Measurements from ENCODE around the gene ARID3A. TPM values are rescaled to one million over a fixed set of nuclear protein-coding genes. Genes with fewer than 3 reads are reported as not detected.

Gene ARID3A
- total and polyA plus RNA-seq, 12 donors, result 1.6 to 10.2 (median 7.4) TPM

- H3K27ac ChIP-seq, result no peak overlapping the region
- peaks cover 0 to 10% of the 10 kb centered on the region in 2 donors for H3K4me1 ChIP-seq (replicated peaks in 1 of 2)
- no peaks in the 10 kb centered on the region for H3K27me3 ChIP-seq
- H3K9me3 ChIP-seq (replicated peaks in 1 of 3), result no peaks in the 10 kb centered on the region
- H3K36me3 ChIP-seq (replicated peaks in 1 of 2), result no peaks in the 10 kb centered on the region
- no peak for DNase-seq
- H3K4me3 ChIP-seq, result no peak overlapping the region
- TF ChIP-seq POLR2A (IDR thresholded peaks at IDR 0.05) (no peak), CTCF (IDR thresholded peaks at IDR 0.05) (no peak)
- intact Hi-C loops (cut with DNase I), result no loop called here
- WGBS, 4 donors, result 27 to 46% (median 31%) methylated on average over 10 to 21 of the region's 21 CpGs
Measured at GRCh38 chr19:952680-953444, 27.0 kb downstream of the ARID3A start.

GRCh38 chr19:953445-954271 lies 27.8 kb downstream of the ARID3A start:
- Histone ChIP-seq H3K27me3 (no peaks in the 10 kb centered on the region), H3K9me3 (replicated peaks in 1 of 3) (no peaks in the 10 kb centered on the region), H3K27ac (no peak overlapping the region), H3K4me3 (no peak overlapping the region), H3K36me3 (replicated peaks in 1 of 2) (no peaks in the 10 kb centered on the region), H3K4me1 (replicated peaks in 1 of 2) (peaks cover 0 to 10% of the 10 kb centered on the region in 2 donors)
- intact Hi-C loops (cut with DNase I), result no loop called here
- 57 to 67% (median 63%) methylated on average over 27 to 33 of the region's 33 CpGs for WGBS, 4 donors
- DNase-seq, result no peak
- TF ChIP-seq POLR2A (IDR thresholded peaks at IDR 0.05), result no peak
- TF ChIP-seq CTCF (IDR thresholded peaks at IDR 0.05), result no peak

- no peak for DNase-seq
- intact Hi-C loops (cut with DNase I), result no loop called here
- Histone ChIP-seq H3K4me3 (no peak overlapping the region), H3K27ac (no peak overlapping the region), H3K9me3 (replicated peaks in 1 of 3) (no peaks in the 10 kb centered on the region), H3K4me1 (replicated peaks in 1 of 2) (peaks cover 0 to 10% of the 10 kb centered on the region in 2 donors), H3K36me3 (replicated peaks in 1 of 2) (no peaks in the 10 kb centered on the region), H3K27me3 (no peaks in the 10 kb centered on the region)
- 80 to 84% (median 83%) methylated on average over 12 to 14 of the region's 14 CpGs for WGBS, 4 donors
- TF ChIP-seq CTCF (IDR thresholded peaks at IDR 0.05) (no peak), POLR2A (IDR thresholded peaks at IDR 0.05) (no peak)
Measured at GRCh38 chr19:954272-954671, 28.4 kb downstream of the ARID3A start.

- intact Hi-C loops (cut with DNase I), result no loop called here
- no peak for DNase-seq
Measured at GRCh38 chr19:954672-955494, 29.0 kb downstream of the ARID3A start.

More at GRCh38 chr19:954672-955494, 29.0 kb downstream of the ARID3A start:
- Histone ChIP-seq H3K36me3 (replicated peaks in 1 of 2) (no peaks in the 10 kb centered on the region), H3K9me3 (replicated peaks in 1 of 3) (no peaks in the 10 kb centered on the region), H3K27ac (no peak overlapping the region), H3K4me3 (no peak overlapping the region), H3K27me3 (no peaks in the 10 kb centered on the region), H3K4me1 (replicated peaks in 1 of 2) (peaks cover 0 to 10% of the 10 kb centered on the region in 2 donors)
- TF ChIP-seq POLR2A (IDR thresholded peaks at IDR 0.05) (no peak), CTCF (IDR thresholded peaks at IDR 0.05) (no peak)
- 85 to 90% (median 87%) methylated on average over 22 to 43 of the region's 43 CpGs for WGBS, 4 donors
